ENCODE results near the gene LZTR1.

- TF ChIP-seq GATA3 (IDR thresholded peaks at IDR 0.05; ENCODE audit: low read depth, low read length) (no peak), GATA2 (IDR thresholded peaks at IDR 0.05; ENCODE audit: low read depth, low read length) (no peak)
These were observed 21.5 kb upstream of the LZTR1 start for GRCh38 chr22:20960609-20961008.

All from SH-SY5Y (cell line).